DND-41 (cell line): ENCODE data around the gene RRAGD.

Experiments used
- EZH2 ChIP-seq: IDR thresholded peaks from 3 replicates; pipeline ENCODE4 v1.6.1; 2012; ENCODE audit warnings: borderline replicate concordance, low read depth, mild to moderate bottlenecking, moderate library complexity, low read length, inconsistent platforms; ENCODE audit not compliant: severe bottlenecking
- TF ChIP-seq, protein P1 (sequence below): IDR thresholded peaks from 2 replicates; pipeline ENCODE4 v1.5.1; 2012; ENCODE audit warnings: borderline replicate concordance, low read length, moderate library complexity, mild to moderate bottlenecking; ENCODE audit not compliant: poor library complexity, severe bottlenecking; ENCODE audit errors: extremely low read depth

DNA sequence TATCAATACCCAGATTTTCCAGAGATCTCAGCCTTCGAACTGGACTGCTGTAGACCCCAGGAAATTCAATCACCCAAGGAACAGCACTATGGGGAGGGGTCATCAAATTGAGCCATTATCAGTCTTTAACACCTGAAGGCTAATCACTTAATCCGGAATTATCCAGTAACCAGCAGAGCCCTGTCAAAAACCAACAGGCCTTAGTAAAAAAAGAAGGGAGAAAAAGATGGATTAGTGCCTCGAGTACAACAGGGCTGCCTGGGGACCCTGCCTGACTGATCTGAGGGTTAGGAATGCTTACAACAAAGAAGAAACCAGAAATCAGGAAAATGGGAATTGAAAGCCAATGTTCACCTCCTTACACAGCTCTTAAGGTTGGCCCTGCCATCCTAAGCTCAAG lies 7.6 kb downstream of the RRAGD start:
- TF ChIP-seq, protein P1, sequence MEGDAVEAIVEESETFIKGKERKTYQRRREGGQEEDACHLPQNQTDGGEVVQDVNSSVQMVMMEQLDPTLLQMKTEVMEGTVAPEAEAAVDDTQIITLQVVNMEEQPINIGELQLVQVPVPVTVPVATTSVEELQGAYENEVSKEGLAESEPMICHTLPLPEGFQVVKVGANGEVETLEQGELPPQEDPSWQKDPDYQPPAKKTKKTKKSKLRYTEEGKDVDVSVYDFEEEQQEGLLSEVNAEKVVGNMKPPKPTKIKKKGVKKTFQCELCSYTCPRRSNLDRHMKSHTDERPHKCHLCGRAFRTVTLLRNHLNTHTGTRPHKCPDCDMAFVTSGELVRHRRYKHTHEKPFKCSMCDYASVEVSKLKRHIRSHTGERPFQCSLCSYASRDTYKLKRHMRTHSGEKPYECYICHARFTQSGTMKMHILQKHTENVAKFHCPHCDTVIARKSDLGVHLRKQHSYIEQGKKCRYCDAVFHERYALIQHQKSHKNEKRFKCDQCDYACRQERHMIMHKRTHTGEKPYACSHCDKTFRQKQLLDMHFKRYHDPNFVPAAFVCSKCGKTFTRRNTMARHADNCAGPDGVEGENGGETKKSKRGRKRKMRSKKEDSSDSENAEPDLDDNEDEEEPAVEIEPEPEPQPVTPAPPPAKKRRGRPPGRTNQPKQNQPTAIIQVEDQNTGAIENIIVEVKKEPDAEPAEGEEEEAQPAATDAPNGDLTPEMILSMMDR = no peak
- no peak for TF ChIP-seq EZH2
